ENCODE data around the gene SCRT2. TPM values are rescaled to one million over a fixed set of nuclear protein-coding genes. Genes with fewer than 3 reads are reported as not detected.

SCRT2 gene
- total and polyA plus RNA-seq, 4 experiments from 2014 or later: not detected

DNA sequence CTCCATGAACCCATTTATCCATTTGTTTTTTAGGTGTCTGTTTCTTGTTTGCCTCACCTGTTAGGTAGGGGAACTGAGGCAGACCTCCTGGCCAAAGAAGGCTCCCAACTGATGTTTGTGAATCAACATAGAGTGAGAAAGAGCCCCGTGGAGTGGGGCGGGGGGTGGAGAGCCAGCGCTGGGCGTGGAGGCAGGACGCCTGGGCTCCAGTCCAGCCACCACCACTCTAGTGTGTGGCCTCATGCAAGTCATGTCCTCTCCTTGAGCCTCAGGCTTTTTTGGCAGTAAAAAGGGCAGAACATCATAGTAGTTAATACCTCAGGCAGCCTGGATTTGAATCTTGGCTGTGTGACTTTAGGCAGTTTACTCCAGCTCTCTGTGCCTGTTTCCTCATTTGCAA is 42.2 kb upstream of the SCRT2 start:
- Histone ChIP-seq H3K4me1 (ENCODE audit: insufficient read depth, low read length) (no peaks in the 10 kb centered on the region), H3K27ac (ENCODE audit: low read depth, low read length) (no peak overlapping the region), H3K4me3 (ENCODE audit: low read length in 2 of 2) (no peak overlapping the region), H3K27me3 (ENCODE audit: insufficient read depth, low read length) (no peaks in the 10 kb centered on the region), H3K36me3 (ENCODE audit: insufficient read depth, low read length) (no peaks in the 10 kb centered on the region), H3K9me3 (ENCODE audit: control insufficient read depth in 1 of 2, low read length in 2 of 2) (no peaks in the 10 kb centered on the region)
- ChIA-PET CTCF (ENCODE audit: partially characterized antibody) (interaction anchor here (0.6 kb wide), 1 partner anchor 14 kb away, joined by 3 read pairs; no protein-coding TSS in a partner anchor), POLR2A (ENCODE audit: partially characterized antibody) (no interaction called here)
- no peak for DNase-seq
- intact Hi-C loops (cut with micrococcal nuclease): no loop called here
- H3K4me1 Mint-ChIP-seq: no peaks in the 10 kb centered on the region
- H3K4me3 Mint-ChIP-seq: no peak overlapping the region
- H3K36me3 Mint-ChIP-seq: no peaks in the 10 kb centered on the region
- H3K27me3 Mint-ChIP-seq: peaks cover 18 to 30% of the 10 kb centered on the region in 2 donors
- H3K9me3 Mint-ChIP-seq: peaks cover 0 to 7% (median under 1%) of the 10 kb centered on the region in 8 donors
- no peak overlapping the region for H3K27ac Mint-ChIP-seq

DNA sequence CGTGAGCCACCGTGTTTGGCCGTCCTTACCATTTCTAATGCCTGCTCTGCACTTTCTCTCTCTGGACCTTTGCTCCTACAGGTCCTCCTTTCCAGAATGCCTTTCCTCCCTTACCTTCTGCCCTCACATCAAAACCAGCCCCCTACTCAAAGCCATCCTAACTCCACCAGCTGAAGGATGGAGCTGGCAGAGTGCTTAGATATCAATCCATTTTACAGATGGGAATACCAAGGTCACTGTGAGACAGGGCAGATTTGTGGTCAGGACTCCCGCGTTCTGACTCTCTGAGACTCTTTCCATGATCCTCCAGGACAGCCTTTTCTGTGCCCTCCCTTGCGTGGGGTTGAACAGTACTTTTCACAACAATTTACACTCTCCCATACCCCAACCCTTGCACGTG is 41.7 kb upstream of the SCRT2 start:
- no peaks in the 10 kb centered on the region for H3K4me1 Mint-ChIP-seq
- intact Hi-C loops (cut with micrococcal nuclease): no loop called here
- no peaks in the 10 kb centered on the region for H3K36me3 ChIP-seq (ENCODE audit: insufficient read depth, low read length)
- no peaks in the 10 kb centered on the region for H3K9me3 ChIP-seq (ENCODE audit: control insufficient read depth in 1 of 2, low read length in 2 of 2)
- H3K4me3 Mint-ChIP-seq: no peak overlapping the region
- peaks cover 0 to 8% (median 1%) of the 10 kb centered on the region in 8 donors for H3K9me3 Mint-ChIP-seq
- no peak overlapping the region for H3K4me3 ChIP-seq (ENCODE audit: low read length in 2 of 2)
- CTCF ChIA-PET (ENCODE audit: partially characterized antibody): interaction anchor here (1.0 kb wide), 1 partner anchor 30 kb away, joined by 3 read pairs; no protein-coding TSS in a partner anchor
- no peak for DNase-seq
- peaks cover 18 to 30% of the 10 kb centered on the region in 2 donors for H3K27me3 Mint-ChIP-seq
- no peaks in the 10 kb centered on the region for H3K36me3 Mint-ChIP-seq
- H3K4me1 ChIP-seq (ENCODE audit: insufficient read depth, low read length): no peaks in the 10 kb centered on the region
- peak overlapping the region in 1 of 7 donors; percentile 64 for H3K27ac Mint-ChIP-seq
- no peaks in the 10 kb centered on the region for H3K27me3 ChIP-seq (ENCODE audit: insufficient read depth, low read length)
- POLR2A ChIA-PET (ENCODE audit: partially characterized antibody): no interaction called here
- no peak overlapping the region for H3K27ac ChIP-seq (ENCODE audit: low read depth, low read length)

DNA sequence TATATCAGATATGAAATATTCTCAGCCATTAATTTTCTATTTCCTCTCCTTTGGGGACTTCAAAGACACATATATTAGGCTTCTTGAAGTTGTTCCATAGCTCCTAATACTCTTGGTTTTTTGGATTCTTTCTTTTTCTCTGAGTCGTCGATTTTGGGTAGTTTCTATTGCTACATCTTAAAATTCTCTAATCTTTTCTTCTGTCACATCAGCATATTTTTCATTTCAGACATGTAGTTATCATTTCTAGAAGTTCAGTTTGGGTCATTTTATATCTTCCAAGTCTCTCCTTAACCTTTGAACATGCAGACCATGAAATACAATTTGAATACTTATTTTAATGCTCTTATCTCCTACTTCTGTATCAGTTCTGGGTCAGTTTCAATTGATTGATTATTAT is 38.9 kb upstream of the SCRT2 start:
- Mint-ChIP-seq H3K27ac (no peak overlapping the region), H3K4me1 (peaks cover 0 to 5% (median 0%) of the 10 kb centered on the region in 4 donors), H3K4me3 (no peak overlapping the region)

DNA sequence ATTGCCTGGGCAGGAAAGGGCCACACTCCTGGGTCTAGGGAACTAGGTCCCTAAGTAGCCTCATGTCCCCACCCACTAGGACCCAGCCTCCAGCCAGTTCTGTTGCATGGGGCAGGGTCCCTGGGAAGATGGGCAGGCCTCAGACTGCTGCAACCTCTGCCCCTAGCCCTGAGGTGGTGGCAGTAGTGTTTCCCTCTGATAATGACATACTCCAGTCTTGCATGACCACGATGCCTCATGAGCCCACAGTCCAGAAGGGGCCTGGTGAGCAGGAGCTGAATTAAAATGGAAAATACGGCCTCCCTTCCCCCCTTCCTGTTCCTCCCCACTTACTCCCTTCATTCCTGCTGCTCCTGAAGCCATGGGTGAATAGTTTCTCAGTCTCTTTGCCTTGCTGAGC is 36.0 kb upstream of the SCRT2 start:
- Histone ChIP-seq H3K4me1 (ENCODE audit: insufficient read depth, low read length) (no peaks in the 10 kb centered on the region), H3K4me3 (ENCODE audit: low read length in 2 of 2) (no peak overlapping the region), H3K27ac (ENCODE audit: low read depth, low read length) (no peak overlapping the region), H3K9me3 (ENCODE audit: control insufficient read depth in 1 of 2, low read length in 2 of 2) (no peaks in the 10 kb centered on the region), H3K27me3 (ENCODE audit: insufficient read depth, low read length) (no peaks in the 10 kb centered on the region), H3K36me3 (ENCODE audit: insufficient read depth, low read length) (no peaks in the 10 kb centered on the region)
- Mint-ChIP-seq H3K27me3 (peaks cover 21 to 24% of the 10 kb centered on the region in 2 donors), H3K4me1 (peaks cover 0 to 5% (median under 1%) of the 10 kb centered on the region in 4 donors), H3K9me3 (peaks cover 0 to 16% (median 5%) of the 10 kb centered on the region in 8 donors), H3K27ac (no peak overlapping the region), H3K4me3 (no peak overlapping the region), H3K36me3 (peaks cover 0 to 7% of the 10 kb centered on the region in 2 donors)
- no peak for DNase-seq
- CTCF ChIA-PET (ENCODE audit: partially characterized antibody): interaction anchor here (0.5 kb wide), 1 partner anchor 66 kb away, joined by 3 read pairs; no protein-coding TSS in a partner anchor
- intact Hi-C loops (cut with micrococcal nuclease): no loop called here
- POLR2A ChIA-PET (ENCODE audit: partially characterized antibody): no interaction called here

More for the DNA sequence above, 38.9 kb upstream of the SCRT2 start:
- ChIA-PET CTCF (ENCODE audit: partially characterized antibody) (no interaction called here), POLR2A (ENCODE audit: partially characterized antibody) (no interaction called here)
- Mint-ChIP-seq H3K9me3 (peaks cover 0 to 12% (median 3%) of the 10 kb centered on the region in 8 donors), H3K27me3 (peaks cover 21 to 25% of the 10 kb centered on the region in 2 donors), H3K36me3 (no peaks in the 10 kb centered on the region)
- Histone ChIP-seq H3K36me3 (ENCODE audit: insufficient read depth, low read length) (no peaks in the 10 kb centered on the region), H3K27me3 (ENCODE audit: insufficient read depth, low read length) (no peaks in the 10 kb centered on the region), H3K4me1 (ENCODE audit: insufficient read depth, low read length) (no peaks in the 10 kb centered on the region), H3K9me3 (ENCODE audit: control insufficient read depth in 1 of 2, low read length in 2 of 2) (no peaks in the 10 kb centered on the region), H3K4me3 (ENCODE audit: low read length in 2 of 2) (no peak overlapping the region), H3K27ac (ENCODE audit: low read depth, low read length) (no peak overlapping the region)
- DNase-seq: no peak
- intact Hi-C loops (cut with micrococcal nuclease): no loop called here

DNA sequence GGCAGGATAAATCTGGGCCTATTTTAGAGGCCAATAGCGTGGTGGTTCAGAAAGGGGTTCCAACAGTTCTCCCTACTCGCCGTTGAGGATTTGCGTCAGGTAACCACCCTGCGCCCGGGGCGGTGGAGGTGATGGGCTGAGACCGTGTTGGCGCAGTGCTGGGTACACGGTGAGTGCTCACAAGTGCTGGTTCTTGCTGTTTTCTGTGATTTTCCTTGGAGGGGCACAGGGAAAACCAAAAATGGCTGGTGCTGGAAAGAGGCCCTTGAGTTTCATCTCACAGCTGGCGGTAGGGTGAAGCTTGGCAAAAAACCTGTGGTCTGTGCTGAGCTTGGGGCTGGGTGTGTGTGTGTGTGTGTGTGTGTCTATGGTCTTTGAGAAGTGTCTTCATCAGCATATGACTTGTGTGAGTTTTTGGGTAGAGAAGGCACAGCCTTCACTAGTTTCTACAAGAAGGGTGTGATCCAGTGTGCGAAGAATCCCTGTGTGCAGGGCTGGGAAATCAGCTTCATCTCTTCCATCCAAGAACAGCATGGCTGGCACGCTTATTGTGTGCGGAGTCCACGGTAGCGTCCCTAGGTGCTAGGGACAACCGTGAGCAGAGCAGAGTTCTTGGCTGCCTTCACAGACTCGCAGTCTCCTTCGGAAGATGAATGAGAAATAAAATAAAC is 35.3 kb upstream of the SCRT2 start:
- ChIA-PET POLR2A (ENCODE audit: partially characterized antibody) (no interaction called here), CTCF (ENCODE audit: partially characterized antibody) (no interaction called here)
- no peaks in the 10 kb centered on the region for H3K27me3 ChIP-seq (ENCODE audit: insufficient read depth, low read length)
- DNase-seq: no peak
- no peaks in the 10 kb centered on the region for H3K9me3 ChIP-seq (ENCODE audit: control insufficient read depth in 1 of 2, low read length in 2 of 2)
- H3K4me3 ChIP-seq (ENCODE audit: low read length in 2 of 2): no peak overlapping the region
- H3K27ac ChIP-seq (ENCODE audit: low read depth, low read length): no peak overlapping the region
- intact Hi-C loops (cut with micrococcal nuclease): no loop called here
- Mint-ChIP-seq H3K9me3 (peaks cover 0 to 16% (median 5%) of the 10 kb centered on the region in 8 donors), H3K27ac (no peak overlapping the region), H3K4me1 (peaks cover 0 to 5% (median under 1%) of the 10 kb centered on the region in 4 donors), H3K4me3 (peak overlapping the region in 2 of 8 donors; percentile 4 to 50), H3K36me3 (peaks cover 0 to 7% of the 10 kb centered on the region in 2 donors), H3K27me3 (peaks cover 23 to 25% of the 10 kb centered on the region in 2 donors)
- H3K4me1 ChIP-seq (ENCODE audit: insufficient read depth, low read length): no peaks in the 10 kb centered on the region
- H3K36me3 ChIP-seq (ENCODE audit: insufficient read depth, low read length): no peaks in the 10 kb centered on the region

DNA sequence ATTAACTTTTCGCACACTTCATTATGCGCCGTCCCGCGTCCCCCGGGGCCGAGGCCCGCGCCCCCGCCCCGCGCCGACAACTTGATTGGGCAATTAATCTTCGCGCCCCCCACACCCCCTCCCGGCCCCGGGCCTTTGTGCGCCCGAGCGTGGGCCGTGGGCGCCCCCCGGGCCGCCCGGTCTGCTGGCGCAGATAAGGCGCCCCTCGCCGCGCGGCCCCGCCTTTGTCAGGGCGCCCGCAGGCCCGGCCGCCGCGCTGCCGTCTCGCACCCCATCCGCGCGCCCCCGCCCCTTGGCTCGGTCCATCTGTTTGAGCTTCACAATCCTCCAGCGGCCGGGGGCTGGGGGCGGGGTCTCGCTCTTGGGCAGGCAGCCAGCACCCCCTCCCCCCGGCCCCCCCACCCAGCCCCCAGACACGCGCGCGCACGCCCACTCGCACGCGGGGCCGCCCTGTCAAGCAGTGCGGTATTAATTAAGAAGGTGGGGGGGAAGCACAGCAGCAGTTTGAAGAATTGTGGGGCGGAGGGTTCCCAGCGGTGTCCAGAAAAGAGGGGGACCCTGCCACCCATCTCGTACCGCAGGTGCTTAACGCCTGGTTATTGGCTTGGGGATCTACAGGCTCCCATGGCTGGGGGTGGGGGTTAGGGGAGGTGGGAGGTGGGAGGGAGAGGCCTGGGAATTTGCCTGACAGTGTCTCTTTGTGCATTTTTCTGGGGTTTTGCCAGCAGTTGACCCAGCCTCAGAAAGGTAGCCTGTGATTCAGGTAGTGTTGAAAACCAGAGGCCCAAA is 34.6 kb upstream of the SCRT2 start:
- peaks cover 0 to 16% (median 5%) of the 10 kb centered on the region in 8 donors for H3K9me3 Mint-ChIP-seq
- POLR2A ChIA-PET (ENCODE audit: partially characterized antibody): no interaction called here
- intact Hi-C loops (cut with micrococcal nuclease): no loop called here

DNA sequence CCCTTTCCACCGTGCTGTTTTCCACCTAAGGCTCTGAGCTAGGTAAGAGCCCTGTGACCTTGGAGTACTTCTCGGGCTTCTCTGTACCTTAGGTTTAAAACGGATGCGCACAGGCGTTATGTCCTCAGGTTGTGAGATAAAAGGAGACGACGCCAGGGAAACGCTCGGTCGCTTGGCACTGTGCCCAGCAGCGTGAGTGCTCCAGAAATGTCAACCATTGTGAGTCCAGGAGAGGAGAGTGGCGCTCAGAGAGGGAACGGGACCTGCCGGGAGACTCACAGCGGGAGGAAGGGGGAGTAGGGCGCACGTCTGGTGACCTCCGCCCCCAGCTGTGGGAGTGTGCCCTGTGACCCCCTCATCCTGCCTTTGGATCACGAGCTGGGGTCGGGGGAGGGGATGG is 33.8 kb upstream of the SCRT2 start:
- peaks cover 0 to 5% (median under 1%) of the 10 kb centered on the region in 4 donors for H3K4me1 Mint-ChIP-seq
- peaks cover 27 to 28% of the 10 kb centered on the region in 2 donors for H3K27me3 Mint-ChIP-seq
- Histone ChIP-seq H3K27ac (ENCODE audit: low read depth, low read length) (no peak overlapping the region), H3K36me3 (ENCODE audit: insufficient read depth, low read length) (no peaks in the 10 kb centered on the region), H3K9me3 (ENCODE audit: control insufficient read depth in 1 of 2, low read length in 2 of 2) (no peaks in the 10 kb centered on the region), H3K27me3 (ENCODE audit: insufficient read depth, low read length) (no peaks in the 10 kb centered on the region), H3K4me3 (ENCODE audit: low read length in 2 of 2) (no peak overlapping the region), H3K4me1 (ENCODE audit: insufficient read depth, low read length) (no peaks in the 10 kb centered on the region)
- intact Hi-C loops (cut with micrococcal nuclease): no loop called here
- no peak for DNase-seq
- H3K9me3 Mint-ChIP-seq: peaks cover 0 to 16% (median 5%) of the 10 kb centered on the region in 8 donors
- CTCF ChIA-PET (ENCODE audit: partially characterized antibody): no interaction called here
- peak overlapping the region in 1 of 8 donors; percentile 35 for H3K4me3 Mint-ChIP-seq
- POLR2A ChIA-PET (ENCODE audit: partially characterized antibody): no interaction called here
- no peak overlapping the region for H3K27ac Mint-ChIP-seq
- peaks cover 0 to 7% of the 10 kb centered on the region in 2 donors for H3K36me3 Mint-ChIP-seq

More for the DNA sequence above, 34.6 kb upstream of the SCRT2 start:
- H3K27me3 Mint-ChIP-seq: peaks cover 27% of the 10 kb centered on the region in 2 donors
- no peaks in the 10 kb centered on the region for H3K4me1 ChIP-seq (ENCODE audit: insufficient read depth, low read length)
- no peaks in the 10 kb centered on the region for H3K27me3 ChIP-seq (ENCODE audit: insufficient read depth, low read length)
- H3K9me3 ChIP-seq (ENCODE audit: control insufficient read depth in 1 of 2, low read length in 2 of 2): no peaks in the 10 kb centered on the region
- H3K27ac Mint-ChIP-seq: no peak overlapping the region
- no peaks in the 10 kb centered on the region for H3K36me3 ChIP-seq (ENCODE audit: insufficient read depth, low read length)
- H3K4me1 Mint-ChIP-seq: peaks cover 0 to 5% (median under 1%) of the 10 kb centered on the region in 4 donors
- DNase-seq: no peak
- no peak overlapping the region for H3K27ac ChIP-seq (ENCODE audit: low read depth, low read length)
- CTCF ChIA-PET (ENCODE audit: partially characterized antibody): no interaction called here
- no peak overlapping the region for H3K4me3 ChIP-seq (ENCODE audit: low read length in 2 of 2)
- peaks cover 0 to 7% of the 10 kb centered on the region in 2 donors for H3K36me3 Mint-ChIP-seq
- H3K4me3 Mint-ChIP-seq: no peak overlapping the region
